Measurements from ENCODE around the gene ARID4B.

Gene ARID4B

DNA sequence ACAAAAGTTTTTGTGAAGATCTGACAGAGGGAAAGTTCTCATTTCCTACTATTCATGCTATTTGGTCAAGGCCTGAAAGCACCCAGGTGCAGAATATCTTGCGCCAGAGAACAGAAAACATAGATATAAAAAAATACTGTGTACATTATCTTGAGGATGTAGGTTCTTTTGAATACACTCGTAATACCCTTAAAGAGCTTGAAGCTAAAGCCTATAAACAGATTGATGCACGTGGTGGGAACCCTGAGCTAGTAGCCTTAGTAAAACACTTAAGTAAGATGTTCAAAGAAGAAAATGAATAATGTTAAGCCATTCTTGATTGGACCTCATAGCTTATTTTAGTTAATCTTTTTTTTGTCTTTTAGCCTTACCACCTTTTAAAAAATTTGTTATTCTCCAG, 14.5 kb upstream of the ARID4B start:
- peak; percentile 12 to 53 for DNase-seq (ENCODE audit: low spot score in 2 of 2)
- Histone ChIP-seq H3K36me3 (replicated peaks) (0 out of 2 replicates have a peak, but pooled peaks cover 2% of the 10 kb centered on the region), H3K27me3 (ENCODE audit: low read depth) (no peaks in the 10 kb centered on the region), H3K4me3 (no peak overlapping the region), H3K9me3 (no peaks in the 10 kb centered on the region), H3K4me1 (peaks cover 23% of the 10 kb centered on the region)
- in situ Hi-C loops (cut with MboI; ENCODE audit: low sequenced_read_pairs): no loop called here

DNA sequence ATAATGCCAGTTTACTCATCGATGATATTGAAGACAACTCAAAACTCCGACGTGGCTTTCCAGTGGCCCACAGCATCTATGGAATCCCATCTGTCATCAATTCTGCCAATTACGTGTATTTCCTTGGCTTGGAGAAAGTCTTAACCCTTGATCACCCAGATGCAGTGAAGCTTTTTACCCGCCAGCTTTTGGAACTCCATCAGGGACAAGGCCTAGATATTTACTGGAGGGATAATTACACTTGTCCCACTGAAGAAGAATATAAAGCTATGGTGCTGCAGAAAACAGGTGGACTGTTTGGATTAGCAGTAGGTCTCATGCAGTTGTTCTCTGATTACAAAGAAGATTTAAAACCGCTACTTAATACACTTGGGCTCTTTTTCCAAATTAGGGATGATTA, 14.1 kb upstream of the ARID4B start:
- Histone ChIP-seq H3K4me1 (peaks cover 23% of the 10 kb centered on the region), H3K27me3 (ENCODE audit: low read depth) (no peaks in the 10 kb centered on the region), H3K36me3 (replicated peaks) (peaks cover 2% of the 10 kb centered on the region; the same call in 1 of the 2 replicates), H3K9me3 (no peaks in the 10 kb centered on the region), H3K4me3 (no peak overlapping the region)
- DNase-seq (ENCODE audit: low spot score in 2 of 2): peak; percentile 31 to 60
- in situ Hi-C loops (cut with MboI; ENCODE audit: low sequenced_read_pairs): no loop called here

DNA sequence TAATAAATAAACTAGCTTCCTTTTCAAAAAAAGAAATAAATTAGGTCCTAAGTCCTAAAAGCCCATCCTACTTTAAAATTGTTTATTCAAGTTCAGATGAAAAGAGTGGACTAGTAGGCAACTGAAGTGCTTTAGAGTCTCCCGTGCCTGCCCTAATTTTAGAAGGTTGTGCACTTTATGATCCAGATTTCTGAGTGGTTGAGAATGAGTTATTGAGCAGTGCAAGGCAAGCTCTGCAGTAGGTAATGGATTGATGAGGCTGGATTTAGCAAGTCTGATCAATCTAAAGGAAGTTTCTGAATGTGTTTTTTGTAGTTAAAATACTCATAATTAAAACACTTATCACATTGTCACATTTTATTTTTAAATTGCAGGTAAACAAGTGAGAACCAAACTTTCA, 13.4 kb upstream of the ARID4B start:
- peaks cover 2% of the 10 kb centered on the region; the same call in 1 of the 2 replicates for H3K36me3 ChIP-seq (replicated peaks)
- in situ Hi-C loops (cut with MboI; ENCODE audit: low sequenced_read_pairs): no loop called here
- H3K27me3 ChIP-seq (ENCODE audit: low read depth): no peaks in the 10 kb centered on the region
- H3K4me1 ChIP-seq: peaks cover 23% of the 10 kb centered on the region
- H3K9me3 ChIP-seq: no peaks in the 10 kb centered on the region
- H3K4me3 ChIP-seq: no peak overlapping the region
- DNase-seq (ENCODE audit: low spot score in 2 of 2): no peak

DNA sequence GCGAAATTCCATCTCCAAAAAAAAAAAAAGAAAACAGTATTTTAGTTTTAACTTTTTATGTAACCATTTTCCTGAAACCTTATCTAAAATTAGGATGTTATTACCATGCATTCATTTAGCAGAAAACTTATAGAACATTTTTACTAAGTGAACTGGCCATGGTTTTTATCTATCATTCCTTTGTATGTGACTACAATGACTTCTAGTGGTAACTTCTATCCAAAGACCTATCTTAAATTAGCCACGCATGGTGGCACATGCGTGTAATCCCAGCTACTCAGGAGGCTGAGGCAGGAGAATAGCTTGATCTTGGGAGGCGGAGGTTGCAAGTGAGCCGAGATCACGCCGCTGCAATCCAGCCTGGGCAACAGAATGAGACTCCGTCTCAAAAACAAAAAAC, 11.8 kb upstream of the ARID4B start:
- peaks cover 8% of the 10 kb centered on the region for H3K36me3 ChIP-seq (replicated peaks)
- in situ Hi-C loops (cut with MboI; ENCODE audit: low sequenced_read_pairs): no loop called here

DNA sequence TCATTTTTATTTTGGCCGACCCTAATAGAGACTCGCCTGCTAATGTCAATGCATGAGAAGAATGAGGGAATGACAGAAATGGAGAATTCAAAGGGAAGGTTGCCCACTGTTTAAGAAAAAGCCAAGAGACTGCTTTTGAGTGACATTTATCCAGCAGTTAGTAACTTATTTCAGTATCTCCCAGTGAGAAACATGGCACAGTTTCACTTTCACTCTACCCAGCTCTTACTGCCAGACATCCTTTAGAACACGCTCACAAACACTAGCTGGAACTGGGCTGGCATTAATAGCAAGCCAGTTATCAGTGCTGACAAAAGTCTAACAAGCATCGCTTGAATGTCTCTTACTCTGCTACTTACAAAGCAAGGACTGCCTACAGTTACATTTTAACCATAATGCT, 8.9 kb upstream of the ARID4B start:
- no peaks in the 10 kb centered on the region for H3K27me3 ChIP-seq (ENCODE audit: low read depth)
- H3K9me3 ChIP-seq: no peaks in the 10 kb centered on the region
- no peak for DNase-seq (ENCODE audit: low spot score in 2 of 2)
- peaks cover 16% of the 10 kb centered on the region for H3K4me1 ChIP-seq
- no peak overlapping the region for H3K4me3 ChIP-seq
- in situ Hi-C loops (cut with MboI; ENCODE audit: low sequenced_read_pairs): no loop called here
- H3K36me3 ChIP-seq (replicated peaks): peaks cover 5% of the 10 kb centered on the region

More for the DNA sequence above, 11.8 kb upstream of the ARID4B start:
- H3K4me3 ChIP-seq: no peak overlapping the region
- peaks cover 23% of the 10 kb centered on the region for H3K4me1 ChIP-seq
- H3K27me3 ChIP-seq (ENCODE audit: low read depth): no peaks in the 10 kb centered on the region
- H3K9me3 ChIP-seq: no peaks in the 10 kb centered on the region
- no peak for DNase-seq (ENCODE audit: low spot score in 2 of 2)

DNA sequence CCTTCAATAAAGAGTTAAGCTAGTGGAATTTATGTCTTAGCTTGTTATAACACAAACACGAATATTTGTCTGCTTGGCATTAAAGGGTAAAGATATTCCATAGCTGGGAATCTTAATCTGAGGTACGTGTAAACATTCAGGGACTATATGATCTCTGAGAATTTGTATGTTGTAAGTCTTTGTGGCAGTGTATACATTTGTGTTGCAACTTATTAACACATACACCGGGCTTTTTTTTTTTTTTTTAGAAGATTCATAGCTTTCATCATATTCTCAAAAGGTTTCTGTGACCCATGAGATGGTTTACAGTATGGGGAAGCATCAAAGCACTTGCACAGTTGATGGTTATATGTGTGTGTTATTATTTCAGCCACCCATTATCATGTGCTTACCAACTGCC, 3.4 kb upstream of the ARID4B start:
- peak overlapping the region; percentile 92 for H3K4me3 ChIP-seq
- DNase-seq (ENCODE audit: low spot score in 2 of 2): no peak

DNA sequence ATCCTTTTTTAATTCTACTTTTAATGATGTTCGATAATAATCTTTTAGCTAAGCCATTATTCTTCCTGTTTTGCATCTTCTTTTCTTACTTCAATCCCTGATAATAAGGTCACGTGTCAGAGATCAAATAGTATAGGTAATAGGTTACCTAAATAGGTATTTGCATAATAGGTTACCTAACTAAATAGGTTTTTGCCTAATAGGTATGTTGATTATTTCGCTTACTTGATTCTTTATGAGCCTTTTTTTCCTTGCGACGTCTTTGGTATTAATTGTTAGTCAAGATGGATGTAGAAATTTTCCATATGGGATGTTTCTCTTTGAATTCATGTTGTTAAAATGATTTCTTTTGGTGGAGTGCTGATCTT, 2.9 kb upstream of the ARID4B start:
- Histone ChIP-seq H3K36me3 (replicated peaks) (peaks cover 5% of the 10 kb centered on the region), H3K4me1 (peaks cover 13% of the 10 kb centered on the region), H3K9me3 (no peaks in the 10 kb centered on the region), H3K27me3 (ENCODE audit: low read depth) (no peaks in the 10 kb centered on the region), H3K4me3 (peak overlapping the region; percentile 92)
- in situ Hi-C loops (cut with MboI; ENCODE audit: low sequenced_read_pairs): no loop called here
- DNase-seq (ENCODE audit: low spot score in 2 of 2): no peak

More for the DNA sequence above, 3.4 kb upstream of the ARID4B start:
- peaks cover 5% of the 10 kb centered on the region for H3K36me3 ChIP-seq (replicated peaks)
- no peaks in the 10 kb centered on the region for H3K9me3 ChIP-seq
- in situ Hi-C loops (cut with MboI; ENCODE audit: low sequenced_read_pairs): no loop called here
- H3K4me1 ChIP-seq: peaks cover 10% of the 10 kb centered on the region
- no peaks in the 10 kb centered on the region for H3K27me3 ChIP-seq (ENCODE audit: low read depth)

DNA sequence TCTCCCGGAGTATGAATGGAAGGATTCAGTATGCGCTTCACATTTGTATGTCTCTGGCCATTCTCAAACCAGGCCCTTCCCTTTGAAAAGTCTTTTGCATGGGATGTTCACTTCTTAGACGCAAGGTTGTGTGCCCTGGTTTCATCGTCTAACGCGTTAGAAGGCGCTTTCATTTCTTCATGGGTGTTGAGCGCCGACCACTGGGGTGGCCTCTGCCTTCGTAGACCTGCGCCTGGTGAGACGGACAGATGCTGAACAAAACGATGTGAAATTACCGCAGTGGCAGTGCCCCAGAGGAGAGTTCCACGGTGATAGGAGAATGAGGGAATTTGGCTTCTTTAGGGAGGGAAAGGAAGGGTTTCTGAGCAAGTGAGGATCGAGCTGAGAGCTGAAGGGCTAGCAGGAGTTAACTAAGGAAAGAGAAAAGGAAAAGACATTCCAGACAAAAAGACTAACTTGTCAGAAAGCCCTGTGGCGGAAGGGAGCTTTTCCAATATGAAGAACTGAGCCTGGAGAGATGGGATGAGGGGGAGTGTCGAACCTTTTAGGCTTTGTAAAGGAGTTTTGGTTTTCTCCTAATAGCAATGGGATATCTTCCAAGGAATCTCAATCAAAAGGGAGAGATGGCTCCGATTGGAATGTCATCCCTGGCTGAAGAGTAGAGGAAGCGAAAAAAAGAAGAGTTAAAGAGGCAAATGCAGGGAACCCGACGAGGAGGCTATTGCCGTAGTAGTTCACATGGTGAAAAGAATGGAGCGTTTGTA, 1.3 kb upstream of the ARID4B start:
- H3K4me1 ChIP-seq: peaks cover 20% of the 10 kb centered on the region
- peaks cover 5% of the 10 kb centered on the region; the same call in 1 of the 2 replicates for H3K36me3 ChIP-seq (replicated peaks)
- in situ Hi-C loops (cut with MboI; ENCODE audit: low sequenced_read_pairs): no loop called here
- DNase-seq (ENCODE audit: low spot score in 2 of 2): peak; percentile 26 to 56
- H3K9me3 ChIP-seq: no peaks in the 10 kb centered on the region
- no peaks in the 10 kb centered on the region for H3K27me3 ChIP-seq (ENCODE audit: low read depth)
- peak overlapping the region; percentile 92 for H3K4me3 ChIP-seq

DNA sequence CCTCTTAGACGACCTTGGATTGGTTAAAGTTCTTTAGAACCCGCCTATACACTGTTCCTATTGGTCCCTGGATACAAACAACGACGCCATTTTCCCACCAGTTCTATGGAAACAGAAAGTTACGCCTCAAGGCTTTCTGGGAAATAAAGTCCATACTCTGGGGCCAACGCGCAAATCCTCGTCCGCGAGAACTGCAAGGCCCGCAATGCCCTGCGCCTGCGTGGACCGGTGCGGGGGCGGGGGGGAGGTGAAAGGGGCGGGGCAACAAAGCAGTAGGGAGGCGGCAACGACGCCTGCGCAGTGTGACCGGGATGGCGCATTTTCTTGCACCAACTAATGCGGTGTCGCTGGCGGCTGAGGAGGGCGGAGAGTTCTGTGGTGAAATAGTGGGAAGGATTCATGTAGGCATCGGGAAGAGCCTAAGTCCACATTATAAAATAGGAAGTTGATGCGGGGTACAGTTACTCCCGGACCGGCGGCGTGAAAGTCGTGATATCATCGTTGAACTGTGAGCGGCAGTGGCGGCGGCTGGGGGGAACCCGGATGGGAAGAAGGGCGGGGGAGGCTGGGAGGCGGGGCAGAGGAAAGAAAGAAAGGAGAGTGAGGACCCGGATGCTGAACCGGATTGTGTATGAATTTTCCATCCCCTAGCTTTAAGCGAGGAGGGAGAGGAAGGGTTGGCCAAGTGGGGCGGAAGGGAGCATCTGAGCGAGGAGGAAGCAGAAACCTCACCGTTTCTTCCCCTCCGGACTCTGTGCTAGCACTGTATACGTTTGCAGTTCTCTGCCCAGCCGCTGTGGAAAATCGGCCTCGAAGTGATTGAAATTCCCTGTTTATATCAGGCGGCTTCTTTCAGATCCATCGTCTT, 526 bp upstream of the ARID4B start, which contains the start of gene GGPS1:
Gene GGPS1, plus strand, starts transcription at position 300 of the 868 bp plus-strand sequence. CDS start 6,695 bp downstream, outside the sequence.
- Histone ChIP-seq H3K4me1 (peaks cover 20% of the 10 kb centered on the region), H3K4me3 (peak within 1 kb of the TSS; percentile 92)
- in situ Hi-C loops (cut with MboI; ENCODE audit: low sequenced_read_pairs): no loop called here

DNA sequence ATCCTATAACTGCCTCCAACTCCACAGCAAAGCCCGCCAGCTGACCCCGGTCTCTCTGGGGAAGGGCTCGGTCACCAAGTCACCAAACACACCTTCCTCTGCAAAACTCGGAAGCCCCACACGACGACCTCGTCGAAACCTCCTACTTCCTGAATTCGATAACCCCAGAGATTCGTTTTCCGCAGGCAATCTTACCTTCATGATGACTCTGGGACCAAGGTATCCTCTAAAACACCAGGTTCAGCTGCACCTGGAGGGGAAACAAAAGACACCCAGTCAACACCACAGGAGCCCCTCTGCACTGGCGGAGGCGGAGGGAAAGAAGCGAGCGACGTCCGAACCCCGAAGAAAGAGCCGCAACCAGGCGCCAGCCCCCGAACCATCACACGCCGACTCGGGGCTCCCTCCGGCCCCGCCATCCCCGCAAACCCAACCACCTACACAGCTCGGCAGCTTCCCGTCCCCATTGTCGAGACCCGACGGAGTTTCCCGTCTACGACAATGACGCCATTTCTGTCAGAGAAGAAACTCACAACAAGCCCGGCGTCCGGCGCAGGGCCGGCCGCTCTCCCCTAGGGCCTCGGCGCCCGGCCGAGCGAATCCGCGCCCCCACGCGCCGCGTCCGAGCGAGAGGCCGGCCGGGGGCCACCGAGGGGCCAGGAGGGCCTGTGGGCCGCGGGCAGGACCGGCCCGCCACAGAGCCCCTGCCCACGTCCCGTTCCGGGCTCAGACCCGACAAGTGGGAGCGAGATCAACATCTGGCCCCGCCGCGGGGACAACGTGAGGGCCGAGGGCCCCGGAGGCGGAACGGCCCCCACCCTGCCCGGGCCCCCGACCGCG, 1.0 kb downstream of the ARID4B start:
- peak overlapping the region; percentile 92 for H3K4me3 ChIP-seq
- H3K4me1 ChIP-seq: peaks cover 17% of the 10 kb centered on the region
- H3K9me3 ChIP-seq: no peaks in the 10 kb centered on the region
- in situ Hi-C loops (cut with MboI; ENCODE audit: low sequenced_read_pairs): no loop called here
- H3K36me3 ChIP-seq (replicated peaks): peaks cover 10% of the 10 kb centered on the region; the same call in 1 of the 2 replicates
- no peaks in the 10 kb centered on the region for H3K27me3 ChIP-seq (ENCODE audit: low read depth)
- peak; percentile 21 to 53 for DNase-seq (ENCODE audit: low spot score in 2 of 2)

More for the DNA sequence above, 526 bp upstream of the ARID4B start, which contains the start of gene GGPS1:
- Histone ChIP-seq H3K27me3 (ENCODE audit: low read depth) (no peaks in the 10 kb centered on the region), H3K9me3 (no peaks in the 10 kb centered on the region), H3K36me3 (replicated peaks) (peaks cover 5% of the 10 kb centered on the region; the same call in 1 of the 2 replicates)
- DNase-seq (ENCODE audit: low spot score in 2 of 2): peak; percentile 97 to 100

DNA sequence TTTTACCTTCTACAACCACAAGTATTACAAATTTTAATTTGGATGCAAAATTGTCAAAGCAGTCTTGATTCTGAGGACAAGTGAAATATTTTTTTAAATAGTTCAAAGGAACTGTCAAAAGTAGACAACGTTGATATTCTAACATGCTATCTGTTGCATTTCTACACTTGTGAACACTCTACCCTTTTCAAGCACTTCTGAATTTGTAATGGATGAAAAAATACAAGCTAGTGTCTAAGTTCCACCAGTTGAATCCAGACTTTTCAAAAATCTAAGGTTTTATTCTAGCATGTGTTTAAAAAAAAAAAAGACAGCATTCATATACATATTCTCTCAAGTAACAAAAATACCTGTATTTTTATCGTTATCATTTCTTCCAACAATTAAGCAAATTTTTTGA, 2.1 kb downstream of the ARID4B start:
- Histone ChIP-seq H3K27me3 (ENCODE audit: low read depth) (no peaks in the 10 kb centered on the region), H3K9me3 (no peaks in the 10 kb centered on the region), H3K4me1 (peaks cover 10% of the 10 kb centered on the region), H3K4me3 (peak overlapping the region; percentile 92), H3K36me3 (replicated peaks) (peaks cover 10% of the 10 kb centered on the region; the same call in 1 of the 2 replicates)
- in situ Hi-C loops (cut with MboI; ENCODE audit: low sequenced_read_pairs): no loop called here
- DNase-seq (ENCODE audit: low spot score in 2 of 2): no peak

DNA sequence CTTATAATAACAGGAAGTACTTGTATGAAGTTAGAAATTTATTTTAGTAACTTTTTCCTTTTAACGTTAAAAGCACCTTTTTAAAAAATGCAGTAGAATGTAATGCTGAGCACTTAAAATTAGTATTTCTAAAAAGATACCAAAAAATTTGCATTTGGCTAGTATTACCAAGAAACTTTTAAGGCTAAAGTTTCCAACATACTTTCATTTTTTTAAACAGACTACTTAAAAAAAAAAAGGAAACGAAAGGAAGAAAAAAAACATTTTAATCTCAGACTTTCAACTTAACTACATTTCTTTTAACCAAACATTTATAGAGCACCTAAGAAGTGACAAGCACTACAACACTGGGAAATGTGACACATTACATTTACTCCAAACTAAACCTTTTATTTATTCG, 2.8 kb downstream of the ARID4B start:
- peak overlapping the region; percentile 92; the same call in 1 of the 2 replicates for H3K4me3 ChIP-seq
- no peaks in the 10 kb centered on the region for H3K27me3 ChIP-seq (ENCODE audit: low read depth)
- no peaks in the 10 kb centered on the region for H3K9me3 ChIP-seq
- in situ Hi-C loops (cut with MboI; ENCODE audit: low sequenced_read_pairs): no loop called here
- H3K4me1 ChIP-seq: peaks cover 10% of the 10 kb centered on the region
- H3K36me3 ChIP-seq (replicated peaks): peaks cover 15% of the 10 kb centered on the region; the same call in 1 of the 2 replicates
- DNase-seq (ENCODE audit: low spot score in 2 of 2): no peak

DNA sequence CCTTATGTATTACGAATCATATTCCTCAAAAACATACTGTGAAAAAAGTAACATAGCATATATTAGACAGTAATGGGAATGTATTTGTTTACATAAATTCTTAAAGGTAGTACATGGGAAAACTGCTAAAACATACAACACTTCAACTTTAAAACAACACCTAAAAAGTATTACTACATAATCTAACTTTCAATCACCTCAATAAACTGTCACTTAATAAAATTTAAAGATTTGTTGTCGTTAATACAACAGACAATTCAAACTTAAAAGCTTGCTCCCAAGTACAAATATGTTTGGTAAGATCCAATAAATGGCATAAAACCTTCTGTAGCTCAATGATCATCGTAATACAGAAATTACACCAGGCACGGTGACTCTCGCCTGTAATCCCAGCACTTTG, 3.7 kb downstream of the ARID4B start:
- no peak overlapping the region for H3K4me3 ChIP-seq
- in situ Hi-C loops (cut with MboI; ENCODE audit: low sequenced_read_pairs): no loop called here

More for the DNA sequence above, 3.7 kb downstream of the ARID4B start:
- peaks cover 17% of the 10 kb centered on the region; the same call in 1 of the 2 replicates for H3K36me3 ChIP-seq (replicated peaks)
- no peaks in the 10 kb centered on the region for H3K9me3 ChIP-seq
- no peaks in the 10 kb centered on the region for H3K27me3 ChIP-seq (ENCODE audit: low read depth)
- DNase-seq (ENCODE audit: low spot score in 2 of 2): no peak
- peaks cover 10% of the 10 kb centered on the region for H3K4me1 ChIP-seq
